Testis (tissue), 2 donors: ENCODE measurements around the gene ROBO1.

ENCODE experiments used
- CTCF ChIP-seq, 3 experiments: fragments of 450-650 bp in 2 of 3; fragments of 200-600 bp in 1 of 3; sonication (generic) in 1 of 3; IDR thresholded peaks; one replicate each; pipeline ENCODE4 v1.5.1; 2016 to 2019; ENCODE audit warnings: antibody characterized with exemption in 3 of 3, mild to moderate bottlenecking in 2 of 3, moderate library complexity in 1 of 3
- POLR2A ChIP-seq: fragments of 450-650 bp; IDR thresholded peaks from one replicate; pipeline ENCODE4 v1.6.1; 2017; ENCODE audit warnings: antibody characterized with exemption, mild to moderate bottlenecking, moderate library complexity

- TF ChIP-seq POLR2A, result no peak
- no peak for TF ChIP-seq CTCF (IDR thresholded peaks at IDR 0.05)
Observed at GRCh38 chr3:79383402-79384012, 384.3 kb downstream of the ROBO1 start.
